ENCODE measurements around the gene NARS2.
"Not testable (repeated sequence)": the region's sequence is repeated elsewhere in the genome, so short reads cannot be mapped to it uniquely, and the experiment has no call there.

Gene NARS2

DNA sequence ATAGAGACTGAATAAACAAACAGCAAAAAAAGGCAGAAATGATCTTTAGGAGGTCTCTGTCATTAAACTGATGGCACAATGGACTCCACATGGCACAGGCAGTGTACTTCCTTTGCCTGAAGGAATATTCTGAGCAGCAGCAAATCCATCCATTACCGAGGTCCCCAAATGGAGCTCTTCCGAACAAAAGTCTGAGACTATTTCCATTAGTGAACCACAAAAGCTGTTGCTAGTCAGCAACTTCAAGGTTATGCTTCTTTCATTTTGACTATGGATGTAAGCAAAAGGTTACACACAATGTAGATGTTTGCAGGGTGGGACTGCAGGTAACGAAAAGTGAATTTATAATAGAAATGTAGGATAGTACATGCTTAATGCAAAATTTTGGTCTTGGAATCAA lies 14.5 kb downstream of the NARS2 start:
- peaks cover 14 to 16% of the 10 kb centered on the region in 2 donors for H3K4me1 ChIP-seq (ENCODE audit: control insufficient read depth in 1 of 2, insufficient read depth in 2 of 2, low read length in 2 of 2)
- peak overlapping the region; percentile 76 for H3K27ac ChIP-seq (ENCODE audit: low read length)
- H3K4me3 ChIP-seq (ENCODE audit: low read depth in 1 of 2, low read length in 2 of 2) = no peak overlapping the region
- no peaks in the 10 kb centered on the region for H3K9me3 ChIP-seq (ENCODE audit: control insufficient read depth in 1 of 2, low read length in 2 of 2)
- H3K27me3 ChIP-seq (ENCODE audit: low read depth, low read length) = no peaks in the 10 kb centered on the region
- H3K36me3 ChIP-seq (ENCODE audit: control insufficient read depth in 1 of 2, insufficient read depth in 2 of 2, low read length in 2 of 2) = peaks cover 9 to 19% of the 10 kb centered on the region in 2 donors

DNA sequence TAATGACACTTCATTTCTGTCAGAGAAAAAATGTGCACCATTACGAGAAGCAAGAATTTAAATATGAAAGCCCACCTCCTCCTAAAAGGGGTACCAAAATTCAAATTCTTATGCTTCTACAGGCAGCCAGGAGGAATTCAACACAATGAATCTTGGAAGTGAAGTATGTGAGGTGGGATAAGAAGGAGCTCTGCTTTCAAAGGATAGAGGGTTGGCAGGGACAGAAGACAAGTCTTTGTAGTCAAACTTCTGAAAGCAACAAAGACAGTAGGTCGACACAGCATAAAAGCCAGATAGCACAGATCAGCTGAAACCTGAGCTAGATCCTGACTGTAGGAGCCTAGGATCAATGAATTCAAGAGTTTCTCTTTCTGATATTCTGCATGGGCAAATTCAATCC lies 17.4 kb downstream of the NARS2 start:
- peaks cover 11 to 16% of the 10 kb centered on the region in 2 donors for H3K4me1 ChIP-seq (ENCODE audit: control insufficient read depth in 1 of 2, insufficient read depth in 2 of 2, low read length in 2 of 2)
- H3K4me3 ChIP-seq (ENCODE audit: low read depth in 1 of 2, low read length in 2 of 2) = no peak overlapping the region
- H3K36me3 ChIP-seq (ENCODE audit: control insufficient read depth in 1 of 2, insufficient read depth in 2 of 2, low read length in 2 of 2) = peaks cover 9 to 15% of the 10 kb centered on the region in 2 donors
- no peaks in the 10 kb centered on the region for H3K27me3 ChIP-seq (ENCODE audit: low read depth, low read length)
- H3K27ac ChIP-seq (ENCODE audit: low read length) = no peak overlapping the region
- no peaks in the 10 kb centered on the region for H3K9me3 ChIP-seq (ENCODE audit: control insufficient read depth in 1 of 2, low read length in 2 of 2)

DNA sequence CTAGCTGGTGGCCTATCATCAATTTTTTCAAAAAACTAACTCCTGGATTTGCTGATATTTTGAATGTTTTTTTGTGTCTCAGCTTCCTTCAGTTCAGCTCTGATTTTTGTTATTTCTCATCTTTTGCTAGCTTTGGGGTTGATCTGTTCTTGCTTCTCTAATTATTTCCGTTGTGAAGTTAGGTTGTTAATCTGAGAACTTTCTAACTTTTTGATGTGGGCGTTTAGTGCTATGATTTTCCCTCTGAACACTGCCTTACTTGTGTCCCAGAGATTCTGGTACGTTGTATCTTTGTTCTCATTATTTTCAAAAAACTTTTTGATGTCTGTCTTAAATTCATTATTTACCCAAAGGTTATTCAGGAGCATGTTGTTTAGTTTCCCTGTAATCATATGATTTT lies 19.1 kb downstream of the NARS2 start:
- no peaks in the 10 kb centered on the region for H3K9me3 ChIP-seq (ENCODE audit: control insufficient read depth in 1 of 2, low read length in 2 of 2)
- peaks cover 2 to 8% of the 10 kb centered on the region in 2 donors for H3K4me1 ChIP-seq (ENCODE audit: control insufficient read depth in 1 of 2, insufficient read depth in 2 of 2, low read length in 2 of 2)
- H3K4me3 ChIP-seq (ENCODE audit: low read depth in 1 of 2, low read length in 2 of 2) = no peak overlapping the region
- no peak overlapping the region for H3K27ac ChIP-seq (ENCODE audit: low read length)
- H3K36me3 ChIP-seq (ENCODE audit: control insufficient read depth in 1 of 2, insufficient read depth in 2 of 2, low read length in 2 of 2) = peaks cover 9 to 15% of the 10 kb centered on the region in 2 donors
- no peaks in the 10 kb centered on the region for H3K27me3 ChIP-seq (ENCODE audit: low read depth, low read length)

GRCh38 chr11:78552881-78553280 lies 21.8 kb downstream of the NARS2 start:
- Histone ChIP-seq H3K4me1 (ENCODE audit: control insufficient read depth in 1 of 2, insufficient read depth in 2 of 2, low read length in 2 of 2) (no peaks in the 10 kb centered on the region), H3K9me3 (ENCODE audit: control insufficient read depth in 1 of 2, low read length in 2 of 2) (no peaks in the 10 kb centered on the region), H3K27me3 (ENCODE audit: low read depth, low read length) (no peaks in the 10 kb centered on the region), H3K4me3 (ENCODE audit: low read depth in 1 of 2, low read length in 2 of 2) (no peak overlapping the region), H3K27ac (ENCODE audit: low read length) (no peak overlapping the region), H3K36me3 (ENCODE audit: control insufficient read depth in 1 of 2, insufficient read depth in 2 of 2, low read length in 2 of 2) (peaks cover 3 to 9% of the 10 kb centered on the region in 2 donors)

DNA sequence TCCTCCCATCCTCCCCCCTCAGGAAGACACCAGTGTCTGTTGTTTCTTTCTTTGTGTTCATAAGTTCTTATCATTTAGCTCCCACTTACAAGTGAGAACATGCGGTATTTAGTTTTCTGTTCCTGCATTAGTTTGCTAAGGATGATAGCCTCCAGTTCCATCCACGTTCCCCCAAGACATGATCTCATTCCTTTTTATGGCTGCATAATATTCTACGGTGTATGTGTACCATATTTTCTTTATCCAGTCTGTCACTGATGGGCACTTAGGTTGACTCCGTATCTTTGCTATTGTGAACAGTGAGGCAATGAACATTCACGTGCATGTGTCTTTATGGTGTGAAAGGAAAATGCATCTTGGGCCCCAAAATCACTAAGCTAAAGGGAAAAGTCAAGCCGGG lies 22.5 kb downstream of the NARS2 start:
- H3K27ac ChIP-seq (ENCODE audit: low read length); H3K9me3 ChIP-seq (ENCODE audit: control insufficient read depth in 1 of 2, low read length in 2 of 2); H3K27me3 ChIP-seq (ENCODE audit: low read depth, low read length); H3K36me3 ChIP-seq (ENCODE audit: control insufficient read depth in 1 of 2, insufficient read depth in 2 of 2, low read length in 2 of 2); H3K4me1 ChIP-seq (ENCODE audit: control insufficient read depth in 1 of 2, insufficient read depth in 2 of 2, low read length in 2 of 2); H3K4me3 ChIP-seq (ENCODE audit: low read depth in 1 of 2, low read length in 2 of 2): not testable (repeated sequence)

GRCh38 chr11:78551066-78551465 lies 23.6 kb downstream of the NARS2 start:
- Histone ChIP-seq H3K9me3 (ENCODE audit: control insufficient read depth in 1 of 2, low read length in 2 of 2) (no peaks in the 10 kb centered on the region), H3K27me3 (ENCODE audit: low read depth, low read length) (no peaks in the 10 kb centered on the region), H3K4me1 (ENCODE audit: control insufficient read depth in 1 of 2, insufficient read depth in 2 of 2, low read length in 2 of 2) (no peaks in the 10 kb centered on the region), H3K36me3 (ENCODE audit: control insufficient read depth in 1 of 2, insufficient read depth in 2 of 2, low read length in 2 of 2) (peaks cover 0 to under 1% of the 10 kb centered on the region in 2 donors), H3K27ac (ENCODE audit: low read length) (no peak overlapping the region), H3K4me3 (ENCODE audit: low read depth in 1 of 2, low read length in 2 of 2) (no peak overlapping the region)

- H3K4me3 ChIP-seq (ENCODE audit: low read depth in 1 of 2, low read length in 2 of 2) = no peak overlapping the region
- H3K27ac ChIP-seq (ENCODE audit: low read length) = no peak overlapping the region
- H3K9me3 ChIP-seq (ENCODE audit: control insufficient read depth in 1 of 2, low read length in 2 of 2) = no peaks in the 10 kb centered on the region
- H3K4me1 ChIP-seq (ENCODE audit: control insufficient read depth in 1 of 2, insufficient read depth in 2 of 2, low read length in 2 of 2) = no peaks in the 10 kb centered on the region
- H3K27me3 ChIP-seq (ENCODE audit: low read depth, low read length) = no peaks in the 10 kb centered on the region
- no peaks in the 10 kb centered on the region for H3K36me3 ChIP-seq (ENCODE audit: control insufficient read depth in 1 of 2, insufficient read depth in 2 of 2, low read length in 2 of 2)
Observed at GRCh38 chr11:78549624-78550409, 24.8 kb downstream of the NARS2 start.

DNA sequence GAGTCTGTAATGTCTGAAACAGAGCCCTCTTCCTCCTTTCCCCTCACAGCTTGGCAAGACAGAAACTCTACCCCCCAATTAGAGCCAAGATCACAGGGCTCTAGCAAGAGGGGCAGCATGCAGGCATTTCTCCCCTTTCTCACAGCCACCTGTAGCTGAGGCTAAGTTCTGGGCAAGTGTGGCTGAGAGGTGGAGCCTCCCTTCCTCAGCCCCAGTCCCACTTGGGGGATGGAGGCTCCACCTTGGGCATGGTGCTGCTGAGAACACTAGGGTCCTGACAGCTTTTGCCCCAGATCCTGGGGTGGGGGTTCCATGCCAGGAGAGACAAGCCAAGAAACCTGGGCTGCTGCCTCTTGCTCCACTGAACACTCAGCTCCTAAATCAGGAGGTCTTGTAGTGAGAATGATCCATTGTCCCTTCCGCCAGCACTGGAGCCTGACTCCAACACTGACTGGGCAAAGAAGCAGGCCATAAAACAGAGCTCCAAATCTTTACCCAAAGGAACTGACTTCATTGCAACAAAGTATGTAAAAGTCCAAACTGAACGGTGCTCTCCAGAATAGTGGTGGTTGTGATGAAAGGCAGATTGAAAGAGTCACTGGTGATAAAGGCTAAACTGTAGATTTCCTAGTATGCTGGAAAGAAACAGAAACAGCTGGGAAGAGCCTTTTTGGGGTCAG lies 25.6 kb downstream of the NARS2 start:
- no peaks in the 10 kb centered on the region for H3K36me3 ChIP-seq (ENCODE audit: control insufficient read depth in 1 of 2, insufficient read depth in 2 of 2, low read length in 2 of 2)
- no peaks in the 10 kb centered on the region for H3K9me3 ChIP-seq (ENCODE audit: control insufficient read depth in 1 of 2, low read length in 2 of 2)
- no peak overlapping the region for H3K27ac ChIP-seq (ENCODE audit: low read length)
- no peaks in the 10 kb centered on the region for H3K4me1 ChIP-seq (ENCODE audit: control insufficient read depth in 1 of 2, insufficient read depth in 2 of 2, low read length in 2 of 2)
- no peak overlapping the region for H3K4me3 ChIP-seq (ENCODE audit: low read depth in 1 of 2, low read length in 2 of 2)
- no peaks in the 10 kb centered on the region for H3K27me3 ChIP-seq (ENCODE audit: low read depth, low read length)

DNA sequence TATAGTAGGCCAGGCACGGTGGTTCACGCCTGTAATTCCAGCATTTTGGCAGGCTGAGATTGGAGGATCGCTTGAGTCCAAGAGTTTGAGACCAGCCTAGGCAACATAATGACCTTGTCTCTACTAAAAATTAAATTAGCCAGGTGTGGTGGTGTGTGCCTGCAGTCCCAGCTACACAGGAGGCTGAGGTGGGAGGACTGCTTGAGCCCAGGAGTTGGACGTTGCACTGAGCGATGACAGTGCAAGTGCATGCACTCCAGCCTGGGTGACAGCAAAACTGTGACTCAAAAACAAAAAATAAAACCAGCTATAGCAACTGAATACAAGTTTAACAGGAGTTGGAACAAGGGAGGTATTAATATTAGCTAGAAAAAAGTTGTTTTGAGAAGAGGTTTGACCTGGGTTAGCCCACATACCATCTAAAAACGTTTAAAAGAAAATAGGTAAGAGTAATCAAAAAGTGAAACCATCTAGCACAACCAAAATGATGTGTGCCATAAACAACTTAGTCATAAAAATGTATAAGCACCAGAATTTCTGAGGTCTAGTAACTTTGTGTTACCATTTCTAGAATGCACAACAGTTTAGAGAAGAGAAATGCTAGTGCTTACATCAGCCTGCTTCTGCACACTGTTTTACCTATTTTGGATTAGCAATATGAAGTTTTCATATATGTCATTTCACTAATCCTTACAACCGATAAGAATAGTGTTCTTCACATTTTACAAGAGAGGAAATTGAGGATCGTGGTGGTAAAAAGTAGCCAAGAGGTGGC lies 26.5 kb downstream of the NARS2 start:
- Histone ChIP-seq H3K4me3 (ENCODE audit: low read depth in 1 of 2, low read length in 2 of 2) (no peak overlapping the region), H3K36me3 (ENCODE audit: control insufficient read depth in 1 of 2, insufficient read depth in 2 of 2, low read length in 2 of 2) (no peaks in the 10 kb centered on the region), H3K27me3 (ENCODE audit: low read depth, low read length) (no peaks in the 10 kb centered on the region), H3K9me3 (ENCODE audit: control insufficient read depth in 1 of 2, low read length in 2 of 2) (no peaks in the 10 kb centered on the region), H3K27ac (ENCODE audit: low read length) (no peak overlapping the region), H3K4me1 (ENCODE audit: control insufficient read depth in 1 of 2, insufficient read depth in 2 of 2, low read length in 2 of 2) (no peaks in the 10 kb centered on the region)

GRCh38 chr11:78542007-78542406 lies 32.7 kb downstream of the NARS2 start:
- Histone ChIP-seq H3K4me1 (ENCODE audit: control insufficient read depth in 1 of 2, insufficient read depth in 2 of 2, low read length in 2 of 2) (peaks cover 0 to 4% of the 10 kb centered on the region in 2 donors), H3K27ac (ENCODE audit: low read length) (no peak overlapping the region), H3K9me3 (ENCODE audit: control insufficient read depth in 1 of 2, low read length in 2 of 2) (no peaks in the 10 kb centered on the region), H3K4me3 (ENCODE audit: low read depth in 1 of 2, low read length in 2 of 2) (no peak overlapping the region), H3K27me3 (ENCODE audit: low read depth, low read length) (no peaks in the 10 kb centered on the region), H3K36me3 (ENCODE audit: control insufficient read depth in 1 of 2, insufficient read depth in 2 of 2, low read length in 2 of 2) (no peaks in the 10 kb centered on the region)

- Histone ChIP-seq H3K27ac (ENCODE audit: low read length) (no peak overlapping the region), H3K9me3 (ENCODE audit: control insufficient read depth in 1 of 2, low read length in 2 of 2) (no peaks in the 10 kb centered on the region), H3K4me3 (ENCODE audit: low read depth in 1 of 2, low read length in 2 of 2) (no peak overlapping the region), H3K27me3 (ENCODE audit: low read depth, low read length) (no peaks in the 10 kb centered on the region), H3K4me1 (ENCODE audit: control insufficient read depth in 1 of 2, insufficient read depth in 2 of 2, low read length in 2 of 2) (peaks cover 0 to 4% of the 10 kb centered on the region in 2 donors), H3K36me3 (ENCODE audit: control insufficient read depth in 1 of 2, insufficient read depth in 2 of 2, low read length in 2 of 2) (no peaks in the 10 kb centered on the region)
Observed at GRCh38 chr11:78541537-78541936, 33.1 kb downstream of the NARS2 start.
